NCI-H345 treated with DMSO at 0.1 percent for 48 hours (cell line): ENCODE results near the gene MATN1.
"Not testable (repeated sequence)": the region's sequence is repeated elsewhere in the genome, so short reads cannot be mapped to it uniquely, and the experiment has no call there.

ENCODE experiments used
- DNase-seq: peaks from one replicate; lab custom pipeline; 2025; ENCODE audit not compliant: unreplicated experiment; lab: John Stamatoyannopoulos, UW

MATN1 gene, protein sequence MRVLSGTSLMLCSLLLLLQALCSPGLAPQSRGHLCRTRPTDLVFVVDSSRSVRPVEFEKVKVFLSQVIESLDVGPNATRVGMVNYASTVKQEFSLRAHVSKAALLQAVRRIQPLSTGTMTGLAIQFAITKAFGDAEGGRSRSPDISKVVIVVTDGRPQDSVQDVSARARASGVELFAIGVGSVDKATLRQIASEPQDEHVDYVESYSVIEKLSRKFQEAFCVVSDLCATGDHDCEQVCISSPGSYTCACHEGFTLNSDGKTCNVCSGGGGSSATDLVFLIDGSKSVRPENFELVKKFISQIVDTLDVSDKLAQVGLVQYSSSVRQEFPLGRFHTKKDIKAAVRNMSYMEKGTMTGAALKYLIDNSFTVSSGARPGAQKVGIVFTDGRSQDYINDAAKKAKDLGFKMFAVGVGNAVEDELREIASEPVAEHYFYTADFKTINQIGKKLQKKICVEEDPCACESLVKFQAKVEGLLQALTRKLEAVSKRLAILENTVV

DNA sequence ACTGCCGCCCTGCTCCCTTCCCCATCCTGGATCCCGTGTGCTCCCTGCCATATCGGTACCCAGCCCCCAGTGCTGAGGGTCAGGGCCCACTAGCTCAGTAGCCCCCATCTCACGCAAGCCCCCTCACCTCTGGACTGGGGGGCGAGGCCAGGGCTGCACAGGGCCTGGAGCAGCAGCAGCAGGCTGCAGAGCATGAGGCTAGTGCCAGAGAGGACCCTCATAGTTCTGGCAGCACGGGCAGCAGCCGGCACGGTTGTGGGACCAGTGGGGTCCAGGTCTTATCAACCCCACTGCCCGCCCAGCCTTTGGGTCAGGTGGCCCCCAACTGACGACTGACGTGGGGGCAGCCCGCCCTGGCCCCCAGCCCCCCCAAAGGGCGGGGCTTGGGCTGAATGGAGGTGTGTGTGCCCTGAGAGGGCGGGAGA is at the start of gene MATN1:
MATN1 (minus strand) TSS at position 255 of the 425 bp plus-strand sequence; CDS start at position 221, 34 bp downstream.
- no peak for DNase-seq

DNA sequence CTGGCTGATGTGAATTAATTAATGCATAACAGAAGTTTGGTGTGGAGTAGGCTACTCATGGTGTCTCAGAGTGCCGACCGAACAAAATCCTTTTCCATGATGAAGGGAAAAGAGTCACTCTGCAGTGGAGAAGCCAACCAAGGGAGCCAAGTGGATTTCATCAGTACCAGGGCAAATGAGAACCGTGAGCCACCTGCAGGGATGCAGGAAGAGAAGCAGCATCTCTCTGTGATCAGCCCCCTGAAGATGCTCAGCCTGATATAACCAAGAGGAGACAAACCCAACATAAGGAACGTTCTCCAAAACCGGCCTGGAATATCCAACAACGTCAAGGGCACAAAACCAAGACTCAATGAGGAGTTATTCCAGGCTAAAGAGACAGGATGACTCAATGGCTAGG is 47.6 kb upstream of the MATN1 start:
- DNase-seq = no peak

DNA sequence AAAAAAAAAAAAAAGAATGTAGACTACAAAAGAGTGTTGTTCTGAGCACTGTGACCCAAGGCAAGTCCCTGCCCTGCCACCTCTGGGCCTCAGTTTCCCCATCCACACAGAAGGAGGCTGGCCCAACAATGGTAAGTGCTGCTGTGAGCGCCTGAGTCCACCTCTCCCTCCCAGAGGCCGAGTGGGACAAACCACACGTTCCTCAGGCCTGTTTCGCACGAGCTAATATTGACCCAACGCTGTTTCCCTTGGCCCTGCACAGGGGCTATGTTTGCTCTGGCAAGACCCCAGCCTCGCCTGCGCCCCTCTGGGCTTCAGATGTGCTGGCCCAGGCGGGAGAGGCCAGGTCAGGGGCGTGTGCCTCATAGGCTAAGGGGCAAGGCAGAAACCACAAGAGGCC is 46.8 kb upstream of the MATN1 start:
- no peak for DNase-seq

DNA sequence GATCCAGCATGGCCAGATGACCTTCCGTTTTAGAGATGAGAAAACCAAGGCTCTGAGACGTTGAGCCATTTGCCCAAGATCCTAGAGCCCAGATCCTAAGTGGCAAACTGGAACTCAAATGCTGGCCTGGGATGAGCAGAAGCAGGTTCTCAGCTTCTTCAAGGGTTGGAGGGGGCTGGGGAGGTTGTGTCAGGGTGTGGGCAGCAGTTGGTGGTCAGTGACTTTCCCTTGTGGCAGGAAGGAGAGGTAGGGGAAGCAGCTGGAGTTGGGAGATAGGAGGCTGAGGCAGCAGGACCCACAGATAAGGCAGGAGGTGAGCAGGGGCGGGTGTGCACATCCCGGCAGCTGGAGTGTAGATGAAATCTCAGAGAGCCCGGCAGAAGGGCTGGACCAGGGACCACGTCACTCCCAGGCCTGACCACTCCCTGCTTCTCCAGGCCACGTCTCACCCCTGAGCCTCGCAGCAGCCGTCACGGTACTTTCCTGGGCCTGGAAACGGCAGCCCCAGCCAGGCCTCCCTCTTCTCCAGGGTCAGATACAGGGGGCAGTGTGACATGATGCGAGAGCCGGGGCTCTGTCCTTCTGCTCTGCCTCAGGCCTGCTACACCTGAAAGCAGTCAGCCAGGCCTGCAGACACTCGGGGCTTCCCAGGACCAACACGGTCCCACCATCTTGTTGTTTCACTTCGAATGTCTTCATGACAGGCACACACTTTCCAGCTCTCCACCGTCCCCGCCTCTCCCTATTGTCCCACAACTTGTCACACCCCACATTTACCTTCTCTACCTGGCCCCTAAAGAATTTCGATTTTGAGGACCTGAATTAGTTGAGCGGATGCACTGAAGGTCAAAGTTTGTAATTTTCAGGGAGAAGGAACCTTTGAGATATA is 45.7 kb upstream of the MATN1 start:
- DNase-seq = no peak

DNA sequence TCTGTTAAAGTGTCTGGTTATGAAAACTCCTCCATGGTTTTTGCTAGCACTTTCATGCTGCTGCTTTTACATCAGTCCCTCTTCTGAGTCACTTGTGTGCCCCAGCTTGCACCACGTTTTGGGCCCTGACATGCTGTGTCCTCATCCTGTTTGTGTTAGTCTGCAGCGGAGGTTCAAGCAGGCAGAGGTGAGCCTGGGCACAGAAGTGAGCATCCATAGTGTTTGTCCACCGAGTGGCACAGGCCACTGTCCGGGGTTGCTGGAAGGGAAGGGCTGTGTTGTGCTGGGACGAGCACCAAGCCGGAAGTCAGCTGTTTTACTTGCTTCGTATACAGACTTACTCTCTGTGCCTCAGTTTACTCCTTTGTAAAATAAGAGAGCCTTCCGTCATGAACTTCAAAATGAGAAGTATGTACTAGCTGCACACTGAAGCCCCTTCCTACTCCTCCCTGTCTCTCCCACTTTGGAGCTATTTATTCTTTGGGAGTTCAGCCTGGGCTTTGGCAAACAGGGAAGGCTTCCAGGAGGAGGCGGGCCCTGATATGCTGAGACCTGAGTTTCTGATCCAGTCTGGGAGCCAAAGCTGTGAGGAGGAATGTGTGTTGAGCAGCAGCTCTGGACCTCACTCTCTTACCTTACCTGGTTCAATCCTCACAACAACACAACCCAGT is 44.9 kb upstream of the MATN1 start:
- DNase-seq = no peak

DNA sequence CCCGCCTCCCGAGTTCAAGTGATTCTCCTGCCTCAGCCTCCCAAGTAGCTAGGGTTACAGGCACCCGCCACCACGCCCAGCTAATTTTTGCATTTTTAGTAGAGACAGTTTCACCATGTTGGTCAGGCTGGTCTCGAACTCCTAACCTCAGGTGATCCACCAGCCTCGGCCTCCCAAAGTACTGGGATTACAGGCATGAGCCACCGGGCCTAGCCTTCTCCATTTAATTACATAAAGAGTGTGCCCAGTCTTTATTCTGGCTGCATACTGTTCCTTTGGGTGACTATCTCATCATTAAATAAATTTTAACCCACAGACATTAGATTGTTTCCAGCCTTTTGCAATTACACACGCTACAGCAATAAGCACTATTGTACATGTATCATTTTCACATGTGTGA is 43.6 kb upstream of the MATN1 start:
- DNase-seq = not testable (repeated sequence)

DNA sequence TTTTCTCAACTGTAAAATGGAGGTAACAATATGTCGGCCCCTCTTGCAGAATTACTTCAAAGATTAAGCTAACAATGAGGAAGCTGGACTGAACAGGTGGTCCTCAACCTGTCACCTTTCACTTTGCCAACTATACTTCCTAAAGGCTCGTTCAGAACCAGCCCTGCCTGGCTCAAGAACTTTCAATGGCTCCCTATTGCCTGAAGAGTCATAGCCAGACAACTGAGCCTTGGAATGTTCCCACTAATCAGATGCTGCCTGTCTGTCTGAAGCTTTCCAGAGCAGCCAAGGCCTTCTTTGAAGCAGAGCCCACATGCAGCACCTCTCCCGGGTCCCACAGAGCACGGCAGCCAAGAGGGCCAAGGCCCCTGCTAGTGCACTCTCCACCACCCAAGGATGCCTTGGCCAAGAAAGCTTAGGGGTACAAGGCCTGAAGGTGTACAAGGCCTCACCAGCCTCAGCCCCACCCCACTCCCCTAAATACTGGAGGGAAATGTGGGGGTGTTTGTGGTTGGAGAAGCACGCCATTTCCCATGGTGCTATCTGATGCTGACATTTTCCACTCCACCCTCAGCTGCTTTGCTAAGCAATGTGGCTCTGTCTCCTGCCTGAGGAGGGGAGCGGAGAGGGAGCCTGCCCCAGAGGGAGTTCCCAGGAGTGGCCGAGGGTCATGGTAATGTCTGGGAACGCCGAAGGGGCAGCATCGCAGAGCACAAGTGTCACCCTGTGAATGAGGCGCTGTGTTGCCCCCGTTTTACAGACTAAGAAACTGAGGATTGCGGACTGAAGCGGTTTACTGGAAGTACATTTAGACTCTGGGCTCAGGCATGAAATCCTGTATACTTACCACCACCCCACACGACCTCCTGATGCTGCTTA is 42.4 kb upstream of the MATN1 start:
- no peak for DNase-seq

DNA sequence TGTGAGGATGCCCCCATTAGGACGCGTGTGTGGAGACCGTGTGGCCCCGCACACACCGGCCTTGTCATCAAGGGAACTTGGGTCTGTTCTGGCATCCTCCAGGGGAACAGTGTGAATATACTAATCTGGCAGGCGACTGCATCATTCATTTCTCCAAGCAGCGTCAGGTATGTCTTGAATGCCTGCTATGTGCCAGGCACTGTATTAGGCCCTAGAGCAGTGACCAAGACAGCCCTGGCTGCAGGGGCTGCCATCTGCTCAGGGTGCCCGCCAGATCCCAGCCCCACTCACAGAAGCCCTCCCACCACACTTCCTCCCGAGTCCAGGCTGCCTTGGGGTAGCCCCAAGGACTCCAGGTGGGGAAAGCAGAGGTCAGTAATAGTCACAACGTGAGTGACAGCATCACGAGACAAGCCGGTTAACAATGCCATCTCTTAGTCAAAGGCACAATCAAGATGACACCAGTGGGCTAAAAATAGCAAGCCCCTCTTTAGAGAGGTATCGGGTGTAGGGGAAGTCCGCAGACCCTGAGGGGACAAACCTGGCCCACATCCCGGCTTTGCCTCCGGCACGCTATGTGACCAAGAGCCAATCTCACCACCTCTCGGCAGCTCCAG is 41.7 kb upstream of the MATN1 start:
- DNase-seq = no peak

DNA sequence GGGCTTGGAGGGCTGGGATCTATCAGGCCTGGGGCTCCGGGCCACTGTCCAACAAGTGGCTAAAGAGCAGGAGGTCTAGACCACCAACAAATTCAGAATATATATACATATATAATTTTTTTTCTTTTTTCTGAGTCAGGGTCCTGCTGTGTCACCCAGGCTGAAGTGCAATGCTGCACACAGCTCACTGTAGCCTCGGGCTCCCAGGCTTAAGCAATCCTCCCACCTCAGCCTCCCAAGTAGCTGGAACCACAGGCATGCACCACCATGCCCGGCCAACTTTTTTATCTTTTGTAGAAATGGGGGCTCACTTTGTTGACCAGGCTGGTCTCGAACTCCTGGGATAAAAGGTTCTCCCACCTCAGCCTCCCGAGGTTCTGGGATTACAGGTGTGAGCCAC is 41.0 kb upstream of the MATN1 start:
- no peak for DNase-seq

DNA sequence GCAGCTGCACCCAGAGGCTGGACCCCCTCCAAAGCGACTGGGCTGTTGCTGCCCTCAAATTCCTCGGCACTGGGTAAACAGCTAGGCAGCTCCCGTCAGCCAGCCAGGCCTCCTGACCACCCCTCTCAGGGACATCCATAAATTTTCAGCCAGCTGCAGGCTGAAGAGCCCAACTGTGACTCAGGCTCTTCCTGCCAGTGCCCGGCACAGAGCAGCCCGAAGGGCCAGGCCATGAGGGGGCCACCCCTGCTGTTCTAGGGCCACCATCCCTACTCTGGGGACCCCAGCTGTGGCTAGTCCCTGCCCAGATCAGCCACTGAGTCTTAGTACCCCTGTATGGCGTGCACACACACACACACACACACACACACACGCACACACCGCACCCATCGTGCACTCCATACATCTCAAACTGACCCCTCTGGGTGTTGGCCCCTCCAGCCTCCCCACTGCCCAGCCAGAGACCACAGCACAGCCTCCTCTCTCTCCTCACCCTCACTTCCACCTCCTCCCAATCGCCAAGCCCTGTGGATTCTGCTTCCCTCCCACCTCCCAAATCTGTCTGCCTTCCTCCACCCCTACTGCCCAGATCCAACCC is 40.4 kb upstream of the MATN1 start:
- no peak for DNase-seq

DNA sequence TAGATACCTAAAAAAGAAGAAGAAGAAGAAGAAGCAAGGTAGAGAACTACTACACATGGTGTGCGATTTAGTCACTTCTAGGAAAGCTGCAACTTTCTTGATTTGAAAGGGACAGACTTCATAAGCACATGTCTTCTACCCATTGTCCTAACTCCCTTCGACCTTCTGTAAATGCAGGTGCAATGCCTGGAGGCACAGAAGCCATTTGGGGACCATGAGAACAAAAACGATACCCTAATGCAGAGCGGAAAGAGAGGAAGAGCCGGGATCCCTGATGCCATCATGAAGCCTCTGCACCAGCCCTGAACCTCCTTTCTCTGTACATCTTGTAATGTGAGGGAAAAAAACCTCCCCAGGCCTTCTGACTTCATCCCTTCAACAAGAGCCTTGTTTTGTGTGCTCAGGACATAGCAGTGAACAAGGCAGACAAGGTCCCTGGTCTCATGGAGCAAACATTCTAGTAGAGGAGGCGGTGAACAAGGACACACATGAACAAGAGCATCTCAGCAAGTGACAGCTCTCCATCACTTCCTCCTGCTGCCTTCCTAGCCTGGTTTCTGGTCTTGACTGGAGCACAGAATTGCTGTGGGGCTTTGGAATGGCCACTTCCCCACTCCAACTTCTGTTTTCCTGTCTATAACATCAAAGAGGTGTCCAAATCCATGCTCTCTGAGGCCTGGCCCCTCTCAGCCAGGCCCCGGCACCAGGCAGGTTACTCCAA is 39.7 kb upstream of the MATN1 start:
- DNase-seq = no peak

DNA sequence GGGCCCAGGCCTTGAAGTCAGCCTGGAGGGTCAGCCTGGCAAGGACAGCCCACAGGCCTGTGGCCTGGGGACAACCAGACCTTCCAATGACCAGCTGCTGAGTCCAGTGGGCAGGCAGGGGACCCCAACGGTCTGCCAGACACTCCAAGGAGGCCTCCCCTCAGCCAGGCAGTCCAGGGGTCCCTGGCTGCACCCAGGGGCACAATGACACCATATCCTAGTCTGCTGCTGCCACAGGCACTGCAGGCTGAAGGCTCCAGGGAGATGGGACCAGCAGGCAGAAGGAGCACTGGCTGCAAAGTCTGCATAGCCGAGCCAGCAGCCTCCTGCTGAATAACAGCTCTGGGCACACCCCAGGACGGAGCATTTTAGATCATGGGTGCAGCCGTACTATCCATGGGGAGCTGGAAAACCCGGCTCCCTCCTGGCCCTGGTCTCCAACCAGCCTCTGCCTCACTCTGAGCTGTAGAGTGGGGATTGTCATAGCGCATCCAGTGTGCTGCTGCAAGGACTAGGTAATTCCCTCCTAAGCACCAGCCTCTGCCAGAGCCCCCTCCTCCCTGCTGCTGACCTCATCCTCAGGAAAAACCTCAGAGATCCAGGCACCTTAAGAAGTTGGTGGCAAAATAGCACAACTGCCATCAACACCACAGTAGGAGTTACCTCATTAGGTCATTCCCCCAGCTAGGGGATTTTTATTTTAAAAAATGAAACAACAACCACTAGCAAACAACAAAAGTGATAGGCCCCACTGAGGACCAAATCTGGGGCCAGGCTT is 39.0 kb upstream of the MATN1 start:
- no peak for DNase-seq

DNA sequence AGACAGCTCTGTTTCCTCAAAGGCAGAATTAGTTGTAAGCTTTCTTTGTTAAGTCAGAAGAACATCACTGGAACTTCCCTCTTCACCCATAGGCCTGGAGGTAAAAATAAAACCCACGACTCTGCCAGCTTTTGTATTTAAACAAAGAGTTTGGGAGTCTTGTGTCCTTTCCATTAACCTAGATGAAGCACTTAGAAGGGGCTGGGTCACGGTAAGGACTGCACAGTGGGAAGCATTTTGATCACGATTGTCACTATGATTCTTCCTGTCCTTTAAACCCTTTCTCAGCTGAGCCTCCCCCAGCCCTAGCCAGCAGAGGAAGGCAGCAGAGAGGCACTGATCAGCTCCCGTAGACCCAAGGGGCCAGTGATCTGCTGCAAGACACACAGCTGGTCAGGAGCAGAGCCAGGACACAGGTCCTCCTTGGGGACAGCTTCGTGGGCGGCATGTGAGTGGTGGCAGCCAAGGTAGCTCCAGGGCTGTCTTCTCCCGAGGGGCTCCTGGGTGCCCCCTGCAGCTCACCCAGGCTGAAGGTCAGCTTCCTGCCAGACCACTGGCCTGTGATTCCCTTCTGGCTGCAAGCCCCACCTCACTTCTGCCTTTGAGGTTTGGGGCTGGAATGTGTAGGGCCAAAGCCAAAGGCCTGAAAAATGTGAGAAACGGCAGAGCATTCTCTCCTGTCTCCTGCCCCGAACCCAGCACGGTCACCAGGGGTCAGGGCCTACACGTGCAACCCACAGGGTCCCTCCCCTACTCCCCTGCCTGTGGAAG is 38.2 kb upstream of the MATN1 start:
- no peak for DNase-seq

DNA sequence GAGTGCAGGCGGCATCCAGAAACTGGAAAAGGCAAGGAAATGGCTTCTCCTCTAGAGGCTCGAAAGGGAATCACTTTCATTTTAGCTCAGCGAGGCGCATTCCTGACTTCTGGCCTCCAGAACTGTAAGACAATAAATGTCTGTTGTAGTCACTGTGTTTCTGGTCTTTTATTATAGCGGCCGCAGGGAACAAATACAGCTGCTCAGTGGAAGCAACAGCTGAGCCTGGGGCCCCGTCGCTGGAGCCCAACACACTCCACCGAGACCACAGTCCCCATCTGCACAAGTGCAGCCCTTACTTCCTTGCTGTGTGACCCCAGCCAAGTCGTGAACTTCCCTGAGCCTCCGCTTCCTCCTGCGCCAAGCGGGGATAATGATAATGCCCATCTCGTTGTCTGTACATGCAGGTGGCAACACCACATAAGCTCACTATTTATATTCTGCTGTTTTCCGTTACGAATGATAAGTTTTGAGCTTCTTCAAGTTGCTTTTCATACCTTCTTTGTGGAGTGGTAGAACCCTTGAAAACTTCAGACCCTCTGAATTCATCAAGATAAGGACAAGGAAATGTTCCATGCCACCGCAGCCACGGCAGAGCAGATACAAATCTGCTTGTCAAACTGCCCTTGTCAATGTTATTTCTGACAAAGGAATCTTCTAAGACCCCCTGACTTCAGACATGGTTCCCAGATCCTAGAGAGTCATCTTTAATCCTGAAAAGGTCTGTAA is 37.4 kb upstream of the MATN1 start:
- DNase-seq = no peak

DNA sequence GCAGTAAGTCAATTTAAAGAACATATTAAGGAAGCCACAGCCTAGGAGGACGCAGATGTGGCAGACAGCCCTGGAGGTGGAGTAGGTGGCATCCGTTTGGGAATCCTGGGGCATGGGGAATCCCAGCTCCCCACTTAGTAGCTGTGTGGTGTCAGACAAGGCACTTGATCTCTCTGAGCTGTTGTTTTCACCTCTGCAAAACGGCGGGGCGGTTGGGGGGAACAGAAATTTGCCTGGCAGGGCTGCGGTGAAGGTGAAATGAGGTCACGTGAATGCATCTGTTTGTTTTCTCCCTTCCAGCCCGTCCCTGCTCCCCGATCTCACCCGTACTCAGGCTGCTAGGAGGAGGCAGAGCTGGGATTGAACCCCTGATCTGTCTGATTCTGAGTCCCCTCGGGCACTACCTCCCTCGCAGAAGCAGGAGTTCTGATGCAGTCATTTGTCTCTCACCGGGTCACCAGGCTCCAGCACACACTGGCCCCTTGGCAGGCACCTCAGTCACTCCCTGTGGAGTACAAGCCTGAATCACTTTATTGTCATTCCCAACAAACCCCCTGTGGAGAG is 36.4 kb upstream of the MATN1 start:
- DNase-seq = no peak

DNA sequence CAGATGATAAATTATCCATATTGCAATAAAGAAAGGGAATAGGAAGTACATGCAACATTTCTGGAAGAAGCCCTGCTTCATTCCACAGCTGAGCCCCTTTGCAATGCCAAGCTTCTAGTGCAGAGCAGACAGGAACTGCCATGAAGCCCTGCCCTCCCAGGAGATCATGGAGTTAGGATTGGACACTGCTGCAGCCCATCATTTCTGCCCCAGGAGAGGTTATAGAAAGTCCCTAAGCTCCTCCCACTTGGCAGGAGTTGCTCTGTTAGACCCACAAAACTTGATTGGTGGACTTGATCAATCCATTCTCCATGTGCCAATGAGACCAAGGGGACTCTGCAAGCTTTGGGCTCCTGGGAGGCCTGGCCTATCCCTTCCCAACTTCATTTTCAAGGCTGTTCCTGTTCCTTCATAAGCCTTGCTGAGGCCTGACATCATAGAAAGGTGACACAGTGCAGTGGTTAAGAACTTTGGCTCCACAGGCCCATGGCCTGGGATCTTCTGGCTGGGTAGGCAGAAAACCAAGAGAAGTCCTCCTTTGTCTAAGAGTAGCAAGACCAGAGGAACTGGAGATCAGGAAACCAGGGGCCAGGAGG is 35.5 kb upstream of the MATN1 start:
- DNase-seq = no peak
